GM21619 (cell line): ENCODE data around the gene G3BP2.

Source experiments
- ATAC-seq: cut with Tn5 transposase; IDR thresholded peaks from one replicate; pipeline ENCODE4 v1.9.1; 2021; ENCODE audit not compliant: unreplicated experiment

Gene G3BP2

DNA sequence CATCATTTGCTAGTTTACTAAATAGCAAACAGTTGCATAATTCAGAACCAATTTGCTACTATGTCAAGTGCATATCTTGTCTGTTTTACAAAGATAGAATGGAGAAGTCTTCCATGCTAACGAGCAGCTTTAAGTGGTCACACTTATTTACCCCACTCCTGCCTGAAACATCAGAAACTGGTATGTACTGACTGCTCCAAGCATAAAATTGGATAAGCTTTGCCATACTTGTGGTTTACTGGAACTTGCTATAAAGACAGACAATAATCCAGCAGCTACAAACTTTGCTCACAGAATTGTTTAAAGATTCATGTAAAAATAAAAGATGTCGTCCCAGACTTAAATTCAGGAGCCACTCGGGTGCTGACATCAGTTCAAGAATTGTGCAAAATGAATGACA is 29.6 kb downstream of the G3BP2 start:
- ATAC-seq, result no peak

DNA sequence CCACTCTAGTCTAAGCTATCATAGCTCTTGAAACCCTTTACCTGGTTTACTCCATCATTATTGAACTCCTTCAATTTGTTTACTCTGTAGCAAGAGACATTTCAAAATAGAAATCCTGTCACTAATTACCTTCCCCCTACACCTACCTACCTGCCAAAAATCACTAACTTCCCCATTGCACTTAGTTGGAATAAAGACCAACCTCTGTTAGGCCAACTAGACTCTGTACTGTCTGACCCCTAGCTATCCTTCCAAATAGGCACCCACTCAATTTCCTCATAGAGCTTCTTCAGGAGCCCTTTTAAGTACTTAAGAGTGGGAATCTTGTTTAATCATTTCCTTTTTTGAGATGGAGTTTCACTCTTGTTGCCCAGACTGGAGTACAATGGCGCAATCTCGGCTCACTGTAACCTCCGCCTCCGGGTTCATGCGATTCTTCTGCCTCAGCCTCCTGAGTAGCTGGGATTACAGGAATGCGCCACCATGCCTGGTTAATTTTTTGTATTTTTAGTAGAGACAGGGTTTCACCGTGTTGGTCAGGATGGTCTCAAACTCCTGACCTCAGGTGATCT is 34.0 kb downstream of the G3BP2 start:
- ATAC-seq, result no peak

- ATAC-seq, result no peak
These were observed 35.4 kb downstream of the G3BP2 start for GRCh38 chr4:75637827-75638226.

GRCh38 chr4:75637176-75637575 is 36.0 kb downstream of the G3BP2 start:
- no peak for ATAC-seq

DNA sequence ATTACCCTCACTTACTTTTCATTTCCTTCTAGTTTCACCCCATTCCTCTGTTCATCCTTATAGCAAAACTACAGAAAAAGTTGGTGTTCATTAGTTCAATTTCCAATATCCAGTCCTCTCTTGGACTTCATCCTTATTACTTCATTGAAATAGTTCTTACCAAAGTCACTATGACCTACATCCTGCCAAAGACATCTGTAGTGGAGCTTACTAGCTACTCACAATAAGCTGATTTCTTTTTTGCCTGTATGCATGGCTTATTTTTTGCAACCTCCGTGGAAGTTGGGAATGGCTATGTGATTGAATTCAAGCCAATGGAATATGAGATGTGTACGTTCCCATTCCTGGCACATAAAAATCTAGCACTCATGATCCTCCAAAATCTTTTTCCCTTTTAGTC is 38.3 kb downstream of the G3BP2 start:
- ATAC-seq, result no peak

DNA sequence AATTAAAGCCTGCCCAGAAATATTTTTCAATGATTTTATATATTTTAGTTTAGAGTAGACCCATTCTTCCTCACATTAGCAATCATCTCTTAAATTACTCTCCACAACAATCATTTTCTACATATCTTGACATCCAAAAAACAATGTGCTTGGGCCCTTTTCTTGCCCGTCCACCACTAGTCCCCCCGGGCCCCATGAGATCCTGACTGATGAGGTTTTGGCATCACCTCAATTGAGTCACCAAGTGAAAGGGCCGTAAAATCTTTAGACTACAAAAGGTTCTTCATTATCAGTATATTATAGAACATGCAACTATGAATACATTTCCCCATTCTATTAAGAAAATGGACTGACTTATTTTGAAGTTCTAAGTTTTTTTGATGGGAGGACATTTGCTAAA is 38.9 kb downstream of the G3BP2 start:
- ATAC-seq, result no peak

GRCh38 chr4:75633846-75634245 is 39.4 kb downstream of the G3BP2 start:
- ATAC-seq, result no peak

DNA sequence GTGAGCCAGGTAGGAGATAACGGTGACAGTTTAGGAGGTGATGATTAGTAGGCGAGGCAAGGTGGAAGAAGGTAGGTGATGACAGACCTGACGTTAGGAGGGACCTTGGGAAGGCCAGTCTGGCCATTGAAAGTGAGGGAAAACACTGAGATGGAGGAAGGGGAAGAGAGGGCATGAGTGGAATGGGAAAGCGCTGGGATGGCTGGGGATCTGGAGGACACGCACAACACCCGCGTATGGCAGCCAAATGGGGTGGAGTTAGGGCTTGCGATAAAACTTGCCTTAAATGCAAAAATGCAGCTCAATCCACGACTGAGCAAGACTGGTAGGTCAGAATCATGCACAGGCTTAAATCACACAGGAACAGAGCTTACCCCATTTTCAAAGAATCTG is 42.3 kb downstream of the G3BP2 start:
- no peak for ATAC-seq

- ATAC-seq, result peak; percentile 100
These were observed 42.9 kb downstream of the G3BP2 start, which contains the start of gene CDKL2 for GRCh38 chr4:75630174-75630936. CDKL2 (minus strand) TSS chr4:75630528; CDS start chr4:75625988, 4,540 bp downstream.

- no peak for ATAC-seq
These were observed 44.0 kb downstream of the G3BP2 start for GRCh38 chr4:75629239-75629638.

DNA sequence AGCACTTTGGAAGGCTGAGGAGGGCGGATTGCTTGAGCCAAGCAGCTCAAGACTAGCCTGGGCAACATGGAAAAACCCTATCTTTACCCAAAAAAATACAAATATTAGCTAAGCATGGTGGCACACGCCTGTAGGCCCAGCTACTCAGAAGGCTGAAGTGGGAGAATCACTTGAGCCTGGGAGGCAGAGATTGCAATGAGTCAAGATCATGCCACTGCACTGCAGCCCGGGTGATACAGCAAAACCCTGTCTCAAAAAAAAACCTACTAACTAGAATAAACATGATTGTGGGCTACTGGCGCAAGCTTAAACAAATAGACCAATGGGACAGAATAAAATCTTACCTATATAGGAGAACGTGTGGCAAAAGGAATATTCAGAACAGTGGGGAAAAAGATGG is 50.2 kb downstream of the G3BP2 start:
- ATAC-seq, result no peak

GRCh38 chr4:75621715-75622114 is 51.5 kb downstream of the G3BP2 start:
- no peak for ATAC-seq

DNA sequence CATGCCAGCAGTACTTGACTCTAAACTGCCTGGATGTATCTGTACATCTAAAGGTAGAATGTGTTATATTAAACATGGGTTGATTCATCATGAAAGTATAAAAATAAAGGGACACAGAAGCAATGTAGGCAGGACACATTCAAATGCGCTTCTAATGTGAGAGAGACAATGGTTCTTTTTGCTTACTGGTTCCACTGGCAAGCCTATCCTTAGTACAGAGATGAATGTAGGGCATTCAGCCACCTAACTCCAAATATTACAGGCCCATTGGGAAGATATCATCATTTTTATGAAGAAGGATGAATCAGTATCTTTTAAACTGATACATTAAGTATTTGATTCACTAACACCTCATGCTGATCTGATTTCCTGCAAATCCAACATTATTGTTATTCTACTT is 60.9 kb downstream of the G3BP2 start:
- ATAC-seq, result no peak

DNA sequence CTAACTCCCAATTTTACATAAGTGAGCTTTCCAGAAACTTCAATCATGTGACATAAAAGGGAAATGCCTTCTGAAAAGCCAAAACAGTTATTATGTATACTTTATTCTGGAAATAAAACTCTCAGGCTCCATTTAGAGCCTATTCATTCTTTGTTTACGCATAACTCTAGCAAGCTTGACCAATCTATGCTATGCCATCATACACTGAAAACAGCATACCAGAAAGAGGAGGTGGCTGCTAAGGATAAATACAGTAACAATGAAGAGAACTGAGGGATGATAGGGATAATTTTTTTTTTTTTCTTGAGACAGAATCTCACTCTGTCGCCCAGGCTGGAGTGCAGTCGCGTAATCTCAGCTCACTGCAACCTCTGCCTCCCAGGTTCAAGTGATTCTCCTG is 67.3 kb downstream of the G3BP2 start:
- no peak for ATAC-seq

DNA sequence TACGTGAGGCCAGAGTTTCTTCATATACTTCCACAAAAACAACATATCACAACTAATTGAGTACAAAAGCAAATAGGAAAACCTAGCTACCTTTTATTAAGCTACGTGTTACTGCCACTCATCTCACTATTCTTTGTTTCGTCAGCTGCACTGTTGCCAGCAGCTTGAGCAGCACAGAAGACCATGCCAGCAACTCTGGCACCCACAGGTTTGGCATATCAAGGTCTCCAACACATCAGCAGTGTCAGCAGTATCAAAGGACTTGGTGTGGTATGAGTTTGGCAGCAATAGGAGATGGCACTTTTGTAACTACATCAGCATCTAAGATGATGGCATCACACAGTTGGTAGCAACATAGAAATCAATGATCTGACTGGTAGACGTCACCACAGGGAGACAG is 73.6 kb downstream of the G3BP2 start:
- ATAC-seq, result no peak

DNA sequence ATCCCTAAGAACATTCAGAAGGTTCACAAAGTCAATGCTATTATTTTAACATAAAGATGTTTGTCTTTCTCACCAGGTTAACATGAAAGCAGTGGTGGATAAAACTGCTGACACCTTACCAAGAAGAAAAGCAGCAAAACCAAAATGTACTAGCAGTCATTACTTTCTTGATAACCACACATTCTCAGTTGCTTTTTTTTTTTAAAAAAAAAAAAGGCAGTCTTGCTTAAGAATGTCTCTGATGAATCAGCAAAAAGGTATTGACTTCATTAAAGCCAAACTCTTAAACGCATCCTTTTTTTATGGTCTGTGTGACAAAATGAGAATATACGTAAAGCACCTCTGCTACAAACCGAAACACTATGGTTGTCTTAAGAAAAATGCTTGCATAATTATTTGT is 74.8 kb downstream of the G3BP2 start:
- no peak for ATAC-seq

DNA sequence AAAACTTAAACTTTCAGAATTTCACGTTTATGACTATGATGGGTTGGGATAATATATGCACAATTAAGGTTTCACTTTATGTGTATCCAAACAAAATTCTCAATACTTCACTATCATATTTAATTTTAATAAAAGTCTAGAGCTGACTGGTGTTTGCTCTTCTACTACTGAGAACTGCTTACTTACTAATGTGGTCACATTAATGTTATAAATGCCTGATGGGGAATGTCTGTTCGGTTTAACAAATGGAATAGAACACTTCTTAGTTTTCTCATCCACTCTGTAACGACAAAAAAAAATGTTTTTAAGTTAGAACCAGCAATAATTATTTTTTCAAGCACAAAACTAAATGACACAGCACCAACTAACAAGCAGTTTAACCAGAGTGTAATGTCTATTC is 77.2 kb downstream of the G3BP2 start:
- no peak for ATAC-seq

DNA sequence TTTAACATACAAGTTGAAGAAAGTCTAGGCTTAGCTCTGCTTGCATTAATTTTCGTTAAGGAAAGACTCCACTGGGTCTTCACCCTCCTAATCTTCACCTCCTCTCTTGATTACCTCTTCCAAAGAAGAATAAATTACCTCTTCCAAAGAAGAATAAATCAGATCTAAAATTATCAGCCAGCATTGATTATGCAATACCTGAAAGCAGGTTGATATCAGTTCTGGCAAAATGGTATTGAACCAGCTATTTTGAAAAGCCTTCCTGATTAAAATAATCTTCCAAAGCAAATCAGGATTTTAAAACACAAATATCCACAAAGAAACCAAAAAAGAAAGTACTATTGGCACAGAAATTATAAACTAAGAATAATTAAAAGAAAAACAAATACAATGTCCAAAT is 79.8 kb downstream of the G3BP2 start:
- no peak for ATAC-seq
